Thoracic aorta (tissue), 2 donors: ENCODE measurements around the gene TENM3. TPM values are rescaled to one million over a fixed set of nuclear protein-coding genes. Genes with fewer than 3 reads are reported as not detected.

ENCODE experiments used
- ATAC-seq: fragments of 150-250 bp; one replicate; pipeline ENCODE4 v1.8.0; 2017; ENCODE audit warnings: low read depth; ENCODE audit not compliant: insufficient number of reproducible peaks, low FRiP score
- DNase-seq: peaks from one replicate; pipeline ENCODE4 v3.0.0-alpha.2; 2020; ENCODE audit warnings: low spot score
- H3K27ac ChIP-seq, 2 donors: fragments of 200-600 bp; sonication (generic); 1 replicate in 1 of 2; 2 replicates in 1 of 2; pipeline ENCODE4 v1.5.1; 2016; ENCODE audit warnings: mild to moderate bottlenecking in 2 of 2, moderate library complexity in 2 of 2
- H3K27me3 ChIP-seq: fragments of 200-600 bp; sonication (generic); replicated peaks from 2 replicates; pipeline ENCODE4 v1.6.0; 2016; ENCODE audit warnings: mild to moderate bottlenecking; ENCODE audit not compliant: insufficient read depth
- H3K36me3 ChIP-seq: fragments of 200-600 bp; sonication (generic); one replicate; pipeline ENCODE4 v1.5.1; 2016
- H3K4me1 ChIP-seq, 2 donors: fragments of 200-600 bp; sonication (generic); 1 replicate in 1 of 2; 2 replicates in 1 of 2; pipeline versions ENCODE4 v1.5.1 to v1.6.0; 2016; ENCODE audit warnings: low read depth in 2 of 2, mild to moderate bottlenecking in 1 of 2; ENCODE audit not compliant: control insufficient read depth in 1 of 2
- H3K4me3 ChIP-seq: fragments of 200-600 bp; sonication (generic); 2 replicates; pipeline ENCODE4 v1.5.1; 2016; ENCODE audit warnings: mild to moderate bottlenecking
- H3K9me3 ChIP-seq: fragments of 200-600 bp; sonication (generic); 2 replicates; pipeline ENCODE4 v1.5.1; 2016
- CTCF ChIP-seq: fragments of 200-600 bp; sonication (generic); IDR thresholded peaks from one replicate; pipeline ENCODE4 v1.5.1; 2019; ENCODE audit warnings: antibody characterized with exemption
- total RNA-seq, 2 donors: library from RNA; depleted of rRNA; stranded (reverse); fragments of >200 nt; gene quantifications; one replicate each; pipeline versions ENCODE4 v1.1.0 to v1.2.3, GENCODE V29; 2016

TENM3 gene
- total RNA-seq, 2 donors from 2014 or later, result 0.68 to 8.0 TPM

- no peak for TF ChIP-seq CTCF
- no peak for ATAC-seq
- no peak for DNase-seq
- H3K36me3 ChIP-seq, result no peaks in the 10 kb centered on the region
- no peaks in the 10 kb centered on the region for H3K4me1 ChIP-seq
- H3K27me3 ChIP-seq, result no peaks in the 10 kb centered on the region
- H3K27ac ChIP-seq, result no peak overlapping the region
- H3K9me3 ChIP-seq, result no peaks in the 10 kb centered on the region
- no peak overlapping the region for H3K4me3 ChIP-seq
Measured at GRCh38 chr4:182748283-182748682, 505.1 kb downstream of the TENM3 start.

DNA sequence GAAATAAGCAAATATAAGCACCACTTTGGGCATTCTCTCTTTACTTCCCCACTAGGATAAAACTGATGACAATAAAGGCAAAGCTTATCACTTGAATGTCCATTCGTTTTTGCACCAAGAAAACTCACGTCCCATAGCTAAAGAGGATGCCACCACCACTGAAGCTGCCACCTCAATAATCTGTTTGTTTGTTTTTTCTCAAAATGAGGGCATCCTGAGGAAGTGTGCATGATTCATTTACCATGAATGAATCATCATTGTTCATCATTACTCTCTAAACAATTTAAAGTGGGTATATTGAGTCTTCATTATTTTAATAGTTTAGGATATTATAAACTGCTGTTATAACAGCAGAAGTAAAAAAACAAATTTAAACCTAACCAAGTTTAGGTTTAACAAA lies 505.7 kb downstream of the TENM3 start:
- no peaks in the 10 kb centered on the region for H3K36me3 ChIP-seq
- H3K4me1 ChIP-seq, result no peaks in the 10 kb centered on the region
- no peaks in the 10 kb centered on the region for H3K9me3 ChIP-seq
- no peak overlapping the region for H3K4me3 ChIP-seq
- ATAC-seq (no peak), DNase-seq (no peak)
- TF ChIP-seq CTCF, result no peak
- H3K27ac ChIP-seq, result no peak overlapping the region
- no peaks in the 10 kb centered on the region for H3K27me3 ChIP-seq

GRCh38 chr4:182749667-182750167 lies 506.5 kb downstream of the TENM3 start:
- H3K27ac ChIP-seq, result no peak overlapping the region
- ATAC-seq (no peak), DNase-seq (no peak)
- H3K27me3 ChIP-seq, result no peaks in the 10 kb centered on the region
- no peak for TF ChIP-seq CTCF
- H3K9me3 ChIP-seq, result no peaks in the 10 kb centered on the region
- no peaks in the 10 kb centered on the region for H3K36me3 ChIP-seq
- no peaks in the 10 kb centered on the region for H3K4me1 ChIP-seq
- no peak overlapping the region for H3K4me3 ChIP-seq

DNA sequence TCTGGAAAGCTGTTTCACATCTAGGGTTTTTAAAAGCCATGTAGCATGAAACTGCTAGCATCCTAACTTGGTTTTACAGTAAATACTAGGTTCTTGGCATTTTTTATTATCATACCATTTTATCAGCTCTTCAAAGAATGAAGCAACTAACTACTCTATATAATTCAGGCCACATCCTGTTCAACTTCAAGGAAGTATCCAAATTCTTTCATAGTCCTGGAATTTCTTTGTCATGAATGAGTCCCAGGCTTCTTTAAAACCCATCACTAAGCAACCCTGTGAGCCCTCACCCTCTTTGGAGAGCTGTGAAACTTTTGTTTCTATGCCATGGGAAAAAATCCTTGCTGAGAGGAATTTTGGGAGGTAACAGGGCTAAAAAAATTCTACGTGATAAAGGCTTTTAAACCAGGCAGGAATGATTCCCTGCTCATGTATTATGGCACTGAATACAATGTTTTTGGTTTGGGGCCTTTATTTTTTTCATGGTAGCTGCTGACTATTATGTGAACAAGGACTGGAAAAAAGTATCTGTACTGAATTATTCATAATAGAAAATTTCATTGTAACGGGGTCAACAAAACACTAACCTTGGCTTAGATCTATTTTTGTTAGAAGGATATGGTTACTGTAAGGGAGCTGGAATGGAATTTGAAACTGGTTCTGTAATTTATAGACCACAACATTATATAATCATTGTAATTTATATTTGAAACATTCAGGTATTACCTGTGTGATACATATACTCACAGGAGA lies 509.1 kb downstream of the TENM3 start:
- DNase-seq (no peak), ATAC-seq (no peak)
- Histone ChIP-seq H3K4me1 (no peaks in the 10 kb centered on the region), H3K27ac (no peak overlapping the region), H3K4me3 (no peak overlapping the region), H3K9me3 (no peaks in the 10 kb centered on the region), H3K27me3 (no peaks in the 10 kb centered on the region), H3K36me3 (no peaks in the 10 kb centered on the region)
- TF ChIP-seq CTCF, result no peak

DNA sequence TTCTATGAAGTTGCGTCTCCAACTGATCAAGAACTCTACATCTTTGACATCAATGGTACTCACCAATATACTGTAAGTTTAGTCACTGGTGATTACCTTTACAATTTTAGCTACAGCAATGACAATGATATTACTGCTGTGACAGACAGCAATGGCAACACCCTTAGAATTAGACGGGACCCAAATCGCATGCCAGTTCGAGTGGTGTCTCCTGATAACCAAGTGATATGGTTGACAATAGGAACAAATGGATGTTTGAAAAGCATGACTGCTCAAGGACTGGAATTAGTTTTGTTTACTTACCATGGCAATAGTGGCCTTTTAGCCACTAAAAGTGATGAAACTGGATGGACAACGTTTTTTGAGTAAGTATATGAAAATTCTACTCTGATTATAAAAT lies 511.7 kb downstream of the TENM3 start:
- Histone ChIP-seq H3K4me3 (no peak overlapping the region), H3K9me3 (no peaks in the 10 kb centered on the region), H3K27me3 (no peaks in the 10 kb centered on the region), H3K27ac (no peak overlapping the region), H3K36me3 (no peaks in the 10 kb centered on the region), H3K4me1 (no peaks in the 10 kb centered on the region)
- DNase-seq (no peak), ATAC-seq (no peak)
- no peak for TF ChIP-seq CTCF
